CD14-positive monocyte (primary cell): ENCODE data around the gene DGKB. TPM values are rescaled to one million over a fixed set of nuclear protein-coding genes. Genes with fewer than 3 reads are reported as not detected.

Experiments used
- DNase-seq, 3 donors: peaks; one replicate each; pipeline ENCODE4 v3.0.0-alpha.2; 2011 to 2022
- H2AFZ ChIP-seq: 2 replicates; pipeline ENCODE4 v1.6.0; 2012; ENCODE audit warnings: mild to moderate bottlenecking, low read depth, low read length, inconsistent platforms; ENCODE audit not compliant: insufficient read depth, poor library complexity, severe bottlenecking
- H3K27ac ChIP-seq, 2 donors: 1 replicate in 1 of 2; 2 replicates in 1 of 2; pipeline ENCODE4 v1.5.1; 2012 to 2013; ENCODE audit warnings: low read length in 2 of 2, control low read depth in 1 of 2, inconsistent platforms in 1 of 2, low read depth in 1 of 2, mild to moderate bottlenecking in 1 of 2
- H3K27me3 ChIP-seq, 2 donors: one replicate each; pipeline versions ENCODE4 v1.6.0 to v1.6.1; 2011 to 2013; ENCODE audit warnings: low read length in 2 of 2; ENCODE audit not compliant: control insufficient read depth in 2 of 2, insufficient read depth in 2 of 2
- H3K36me3 ChIP-seq, 2 donors: replicated peaks in 1 of 2; 1 replicate in 1 of 2; 2 replicates in 1 of 2; pipeline versions ENCODE4 v1.5.1 to v1.6.1; 2012 to 2013; ENCODE audit warnings: low read length in 2 of 2, control low read depth in 1 of 2, inconsistent platforms in 1 of 2, mild to moderate bottlenecking in 1 of 2; ENCODE audit not compliant: insufficient read depth in 2 of 2, control insufficient read depth in 1 of 2
- H3K4me1 ChIP-seq, 2 donors: 1 replicate in 1 of 2; 2 replicates in 1 of 2; pipeline versions ENCODE4 v1.5.1 to v1.6.1; 2012 to 2013; ENCODE audit warnings: low read length in 2 of 2, control low read depth in 1 of 2, inconsistent platforms in 1 of 2, mild to moderate bottlenecking in 1 of 2, moderate library complexity in 1 of 2; ENCODE audit not compliant: insufficient read depth in 2 of 2, control insufficient read depth in 1 of 2
- H3K4me2 ChIP-seq: replicated peaks from 2 replicates; pipeline ENCODE3; 2012; ENCODE audit warnings: low read length, moderate library complexity, mild to moderate bottlenecking; ENCODE audit not compliant: poor library complexity, severe bottlenecking; ENCODE audit errors: extremely low read depth
- H3K4me3 ChIP-seq, 3 experiments: fragments of 200-600 bp in 1 of 3; sonication (generic) in 1 of 3; replicated peaks in 1 of 3; 1 replicate in 2 of 3; 2 replicates in 1 of 3; pipeline ENCODE4 v1.5.1; 2011 to 2013; ENCODE audit warnings: low read length in 3 of 3, mild to moderate bottlenecking in 3 of 3, control low read depth in 2 of 3, low read depth in 2 of 3, inconsistent platforms in 1 of 3, moderate library complexity in 1 of 3
- H3K79me2 ChIP-seq: 2 replicates; pipeline ENCODE4 v1.6.0; 2012; ENCODE audit warnings: mild to moderate bottlenecking, control low read depth, inconsistent platforms, low read length, moderate library complexity; ENCODE audit not compliant: insufficient read depth
- H3K9ac ChIP-seq: 2 replicates; pipeline ENCODE4 v1.6.0; 2017; ENCODE audit warnings: low read length, mild to moderate bottlenecking; ENCODE audit not compliant: insufficient read depth, poor library complexity, severe bottlenecking
- H3K9me3 ChIP-seq, 2 donors: replicated peaks in 1 of 2; 1 replicate in 1 of 2; 2 replicates in 1 of 2; pipeline versions ENCODE4 v1.5.1 to v1.6.1; 2012 to 2013; ENCODE audit warnings: low read length in 2 of 2, control low read depth in 1 of 2; ENCODE audit not compliant: control insufficient read depth in 1 of 2, insufficient read depth in 1 of 2
- H4K20me1 ChIP-seq: 2 replicates; pipeline ENCODE4 v1.6.0; 2012; ENCODE audit warnings: mild to moderate bottlenecking, low read length, control low read depth, moderate library complexity; ENCODE audit not compliant: insufficient read depth
- H3K27ac Mint-ChIP-seq, 7 donors: one replicate each; pipeline ENCODE4 v1.8.0; 2020; ENCODE audit warnings: mild to moderate bottlenecking in 7 of 7, mixed read lengths in 7 of 7, moderate library complexity in 6 of 7, inconsistent platforms in 2 of 7
- H3K27me3 Mint-ChIP-seq, 3 donors: one replicate each; pipeline ENCODE4 v1.8.0; 2021 to 2022; ENCODE audit warnings: low read depth in 3 of 3, mild to moderate bottlenecking in 3 of 3, mixed read lengths in 3 of 3, moderate library complexity in 3 of 3, inconsistent platforms in 1 of 3
- H3K36me3 Mint-ChIP-seq, 2 donors: one replicate each; pipeline ENCODE4 v1.8.0; 2020; ENCODE audit warnings: mixed read lengths in 2 of 2, inconsistent platforms in 1 of 2, mild to moderate bottlenecking in 1 of 2
- H3K4me1 Mint-ChIP-seq: one replicate; pipeline ENCODE4 v1.8.0; 2020; ENCODE audit warnings: mild to moderate bottlenecking, mixed read lengths
- H3K4me3 Mint-ChIP-seq, 2 donors: one replicate each; pipeline ENCODE4 v1.8.0; 2020; ENCODE audit warnings: mild to moderate bottlenecking in 2 of 2, mixed read lengths in 2 of 2, moderate library complexity in 1 of 2
- H3K9me3 Mint-ChIP-seq, 7 donors: one replicate each; pipeline ENCODE4 v1.8.0; 2020 to 2022; ENCODE audit warnings: mixed read lengths in 7 of 7, mild to moderate bottlenecking in 6 of 7, moderate library complexity in 6 of 7, inconsistent platforms in 2 of 7
- WGBS: methylation state at CpG from one replicate; pipeline ENCODE4 v1.1.5; 2013; ENCODE audit warnings: missing lambda C conversion rate; ENCODE audit not compliant: insufficient coverage; 5-methylcytosine and 5-hydroxymethylcytosine counted together
- intact Hi-C, 2 donors: fragments of 100-400 bp; cut with micrococcal nuclease; formaldehyde crosslinking; loops; one replicate each; pipeline versions ENCODE4 v1.15.0 to v1.15.1; 2023
- polyA plus RNA-seq, 3 donors: library from polyadenylated mRNA; depleted of rRNA in 1 of 3; unstranded in 2 of 3; stranded (reverse) in 1 of 3; fragments of 300-500 nt in 2 of 3; fragments of >200 nt in 1 of 3; fragmentation: Illumina TruSeq in 2 of 3; gene quantifications; 1 replicate in 2 of 3; 2 replicates in 1 of 3; pipeline ENCODE4 v1.2.3, GENCODE V29; 2012 to 2021
- TF ChIP-seq, protein P1 (sequence below): fragments of 200-600 bp; IDR thresholded peaks from one replicate; pipeline ENCODE4 v1.8.0; 2022; ENCODE audit warnings: antibody characterized with exemption, mild to moderate bottlenecking

Gene DGKB
- polyA plus RNA-seq, 3 donors, result not detected

DNA sequence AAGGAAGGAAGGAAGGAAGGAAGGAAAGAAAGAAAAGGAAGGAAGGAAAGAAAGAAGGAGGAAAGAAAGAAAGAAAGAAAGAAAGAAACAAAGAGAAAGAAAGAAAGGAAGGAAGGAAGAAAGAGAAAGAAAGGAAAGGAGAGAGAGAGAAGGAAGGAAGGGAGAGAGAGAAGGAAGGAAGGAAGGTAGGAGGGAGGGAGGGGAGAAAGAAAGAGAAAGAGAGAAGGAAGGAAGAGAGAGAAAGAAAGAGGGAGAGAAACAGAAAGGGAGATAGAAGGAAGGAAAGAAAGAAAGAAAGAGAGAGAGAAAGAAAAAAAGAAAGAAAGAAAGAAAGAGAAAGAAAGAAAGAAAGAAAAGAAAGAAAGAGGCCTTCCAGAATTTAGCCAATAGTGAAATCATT, 204.9 kb downstream of the DGKB start:
- intact Hi-C loops, result no loop called here
- H3K27me3 Mint-ChIP-seq, result peaks cover 0 to 2% (median 1%) of the 10 kb centered on the region in 3 donors
- no peaks in the 10 kb centered on the region for H3K4me1 ChIP-seq

DNA sequence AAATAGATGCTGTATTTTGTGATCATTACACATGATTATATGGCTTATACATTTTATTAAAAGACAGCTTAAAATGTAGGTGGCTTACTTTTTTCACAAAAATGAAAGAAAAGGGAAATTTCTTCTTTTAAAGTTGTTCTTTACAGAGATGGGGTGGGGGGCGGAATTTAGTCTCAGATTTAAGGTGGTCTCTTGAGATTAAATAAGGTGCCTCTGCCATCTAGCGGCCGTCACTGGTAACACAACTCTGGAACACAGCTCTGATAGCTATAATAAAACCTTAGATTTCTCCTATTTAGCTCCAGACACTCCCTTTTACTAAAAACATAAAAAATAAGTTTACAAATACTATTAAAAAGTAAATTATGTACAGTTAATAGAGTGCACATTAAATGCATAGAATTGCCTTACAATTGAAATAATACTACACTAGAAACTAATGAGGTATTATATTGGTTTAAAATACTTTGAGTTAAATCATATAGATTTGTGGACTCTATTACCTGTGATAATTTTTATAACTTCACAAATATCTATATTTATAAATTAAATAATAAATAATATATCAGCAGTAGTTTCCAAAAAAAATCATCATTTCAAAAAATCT, 210.9 kb downstream of the DGKB start:
- no peaks in the 10 kb centered on the region for H3K36me3 Mint-ChIP-seq
- DNase-seq, result peak in 2 of 3 donors; percentile 13 to 16
- WGBS, result no CpG with 5 or more reads among the region's 3 CpGs

More for the DNA sequence above, 204.9 kb downstream of the DGKB start:
- Mint-ChIP-seq H3K9me3 (peaks cover 0 to 1% (median 0%) of the 10 kb centered on the region in 7 donors), H3K4me3 (no peak overlapping the region), H3K36me3 (no peaks in the 10 kb centered on the region), H3K4me1 (no peaks in the 10 kb centered on the region), H3K27ac (no peak overlapping the region)
- Histone ChIP-seq H3K36me3 (no peaks in the 10 kb centered on the region), H3K9ac (no peak overlapping the region), H3K79me2 (no peaks in the 10 kb centered on the region), H3K9me3 (no peaks in the 10 kb centered on the region), H3K27me3 (no peaks in the 10 kb centered on the region), H3K27ac (no peak overlapping the region), H2AFZ (no peak overlapping the region), H4K20me1 (no peaks in the 10 kb centered on the region), H3K4me2 (no peak overlapping the region), H3K4me3 (no peak overlapping the region)
- TF ChIP-seq, protein P1, sequence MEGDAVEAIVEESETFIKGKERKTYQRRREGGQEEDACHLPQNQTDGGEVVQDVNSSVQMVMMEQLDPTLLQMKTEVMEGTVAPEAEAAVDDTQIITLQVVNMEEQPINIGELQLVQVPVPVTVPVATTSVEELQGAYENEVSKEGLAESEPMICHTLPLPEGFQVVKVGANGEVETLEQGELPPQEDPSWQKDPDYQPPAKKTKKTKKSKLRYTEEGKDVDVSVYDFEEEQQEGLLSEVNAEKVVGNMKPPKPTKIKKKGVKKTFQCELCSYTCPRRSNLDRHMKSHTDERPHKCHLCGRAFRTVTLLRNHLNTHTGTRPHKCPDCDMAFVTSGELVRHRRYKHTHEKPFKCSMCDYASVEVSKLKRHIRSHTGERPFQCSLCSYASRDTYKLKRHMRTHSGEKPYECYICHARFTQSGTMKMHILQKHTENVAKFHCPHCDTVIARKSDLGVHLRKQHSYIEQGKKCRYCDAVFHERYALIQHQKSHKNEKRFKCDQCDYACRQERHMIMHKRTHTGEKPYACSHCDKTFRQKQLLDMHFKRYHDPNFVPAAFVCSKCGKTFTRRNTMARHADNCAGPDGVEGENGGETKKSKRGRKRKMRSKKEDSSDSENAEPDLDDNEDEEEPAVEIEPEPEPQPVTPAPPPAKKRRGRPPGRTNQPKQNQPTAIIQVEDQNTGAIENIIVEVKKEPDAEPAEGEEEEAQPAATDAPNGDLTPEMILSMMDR, result no peak
- DNase-seq, result no peak

More for the DNA sequence above, 210.9 kb downstream of the DGKB start:
- no peak overlapping the region for H3K4me3 Mint-ChIP-seq
- TF ChIP-seq, protein P1, result peak; percentile 98
- no peak overlapping the region for H3K27ac Mint-ChIP-seq
- intact Hi-C loops, result no loop called here
- Histone ChIP-seq H3K9me3 (no peaks in the 10 kb centered on the region), H3K27ac (no peak overlapping the region), H3K4me2 (no peak overlapping the region), H3K4me1 (peaks cover 22 to 25% of the 10 kb centered on the region in 2 donors), H3K27me3 (no peaks in the 10 kb centered on the region), H3K4me3 (no peak overlapping the region), H3K79me2 (no peaks in the 10 kb centered on the region), H4K20me1 (no peaks in the 10 kb centered on the region), H3K36me3 (no peaks in the 10 kb centered on the region), H3K9ac (no peak overlapping the region), H2AFZ (no peak overlapping the region)
- H3K27me3 Mint-ChIP-seq, result no peaks in the 10 kb centered on the region
- H3K4me1 Mint-ChIP-seq, result peaks cover 31% of the 10 kb centered on the region
- peaks cover 0 to 4% (median 1%) of the 10 kb centered on the region in 7 donors for H3K9me3 Mint-ChIP-seq
